ENCODE data around the gene AGPS. TPM values are rescaled to one million over a fixed set of nuclear protein-coding genes. Genes with fewer than 3 reads are reported as not detected.
"Not testable (repeated sequence)": the region's sequence is repeated elsewhere in the genome, so short reads cannot be mapped to it uniquely, and the experiment has no call there.

The AGPS gene
- total RNA-seq, 2 experiments from 2014 or later: 58.7 to 67.3 TPM

DNA sequence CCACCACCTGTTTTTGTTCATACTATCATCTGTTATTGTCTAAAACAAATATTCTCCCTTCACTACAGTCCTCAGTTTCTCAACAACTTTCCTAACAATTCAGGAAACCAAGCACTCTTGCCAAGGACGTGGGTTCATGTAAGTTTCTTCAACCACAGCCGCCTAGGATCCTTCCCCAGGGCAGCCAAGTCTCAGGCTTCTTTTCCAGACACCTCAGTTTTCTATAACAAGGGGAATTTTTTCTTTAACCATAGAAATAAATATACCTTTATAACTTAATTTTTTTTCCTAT, 39.4 kb upstream of the AGPS start:
- CTCF ChIA-PET: no interaction called here
- no peak overlapping the region for H3K27ac Mint-ChIP-seq
- no peaks in the 10 kb centered on the region for H3K9me3 Mint-ChIP-seq (ENCODE audit: low read depth)
- H3K27me3 Mint-ChIP-seq: no peaks in the 10 kb centered on the region
- intact Hi-C loops (cut with DNase I, micrococcal nuclease): no loop called here
- ATAC-seq: no peak
- peaks cover 7% of the 10 kb centered on the region for H3K4me1 Mint-ChIP-seq
- H3K36me3 Mint-ChIP-seq (ENCODE audit: low read depth): no peaks in the 10 kb centered on the region
- H3K4me3 Mint-ChIP-seq: no peak overlapping the region
- no peak for DNase-seq
- POLR2A ChIA-PET: no interaction called here

DNA sequence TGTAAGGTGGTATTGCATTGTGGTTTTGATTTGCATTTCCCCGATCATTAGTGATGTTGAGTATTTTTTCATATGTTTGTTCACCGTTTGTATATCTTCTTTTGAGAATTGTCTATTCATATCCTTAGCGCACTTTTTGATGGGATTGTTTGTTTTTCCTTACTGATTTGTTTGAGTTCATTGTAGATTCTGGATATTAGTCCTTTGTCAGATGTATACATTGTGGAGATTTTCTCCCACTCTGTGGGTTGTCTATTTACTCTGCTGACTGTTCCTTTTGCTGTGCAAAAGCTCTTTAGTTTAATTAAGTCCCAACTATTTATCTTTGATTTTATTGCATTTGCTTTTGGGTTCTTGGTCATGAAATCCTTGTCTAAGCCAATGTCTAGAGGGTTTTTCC, 38.0 kb upstream of the AGPS start:
- ATAC-seq; H3K9me3 Mint-ChIP-seq (ENCODE audit: low read depth); H3K4me1 Mint-ChIP-seq; DNase-seq; H3K36me3 Mint-ChIP-seq (ENCODE audit: low read depth); H3K4me3 Mint-ChIP-seq; POLR2A ChIA-PET; H3K27ac Mint-ChIP-seq; CTCF ChIA-PET; intact Hi-C loops (cut with DNase I, micrococcal nuclease); H3K27me3 Mint-ChIP-seq: not testable (repeated sequence)

DNA sequence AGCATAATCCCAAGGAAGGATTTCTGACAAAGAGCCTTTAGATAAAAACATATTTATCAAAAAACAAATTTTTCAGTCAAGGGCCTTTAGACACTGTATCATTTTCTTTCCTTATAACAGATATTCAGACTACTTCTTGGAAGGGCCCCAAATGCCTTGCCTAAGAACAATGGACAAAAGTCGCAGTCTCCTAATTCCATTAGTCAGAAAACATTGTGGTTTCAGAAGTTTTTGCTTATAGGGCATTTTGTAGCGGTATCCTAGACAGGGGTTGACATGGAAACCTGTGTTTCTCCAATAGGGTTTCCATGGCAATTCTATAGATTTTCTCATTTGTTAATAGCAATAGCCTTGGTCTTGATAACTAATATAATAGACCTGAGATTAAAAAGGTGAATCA, 36.7 kb upstream of the AGPS start:
- DNase-seq (no peak), ATAC-seq (no peak)
- POLR2A ChIA-PET: no interaction called here
- intact Hi-C loops (cut with DNase I, micrococcal nuclease): no loop called here
- Mint-ChIP-seq H3K36me3 (ENCODE audit: low read depth) (no peaks in the 10 kb centered on the region), H3K4me1 (peaks cover 7% of the 10 kb centered on the region), H3K27ac (no peak overlapping the region), H3K4me3 (no peak overlapping the region), H3K9me3 (ENCODE audit: low read depth) (no peaks in the 10 kb centered on the region), H3K27me3 (no peaks in the 10 kb centered on the region)
- CTCF ChIA-PET: interaction anchor here (0.9 kb wide), 1 partner anchor 193 kb away, joined by 3 read pairs; no protein-coding TSS in a partner anchor

DNA sequence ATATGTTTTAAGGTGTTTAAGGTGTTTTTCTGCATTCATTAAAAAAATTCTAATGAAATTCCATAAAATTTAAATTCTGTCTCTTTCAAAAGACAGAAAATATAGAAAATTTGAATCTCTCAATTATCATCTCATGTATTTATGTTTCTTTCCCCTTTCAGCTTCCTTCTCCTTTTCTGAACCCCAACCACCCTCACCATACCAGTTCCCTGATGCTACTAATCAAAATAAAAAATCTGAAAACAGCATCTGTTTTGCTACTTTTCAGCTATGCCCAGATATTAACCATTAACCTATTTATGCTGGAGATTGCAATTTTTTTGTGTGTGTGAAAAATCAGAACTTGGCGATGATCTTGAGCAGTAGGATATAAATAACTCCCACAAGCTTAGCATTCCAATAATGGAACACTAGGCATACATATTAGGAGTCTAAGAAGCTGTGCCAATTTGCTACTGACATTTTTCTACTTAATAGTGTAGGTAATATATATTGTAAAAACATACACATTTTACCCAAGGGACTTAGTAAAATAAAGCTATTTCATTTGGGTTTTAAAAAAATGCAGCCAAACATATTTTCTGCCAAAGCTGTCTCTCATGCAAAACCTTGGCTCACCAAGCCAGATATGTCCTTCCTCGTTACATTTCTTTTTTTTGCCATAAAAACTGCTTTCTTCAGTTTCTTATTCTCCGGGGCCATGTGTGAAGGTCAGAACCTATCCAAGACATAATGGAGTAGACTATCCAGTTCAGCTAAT, 32.6 kb upstream of the AGPS start:
- Mint-ChIP-seq H3K9me3 (ENCODE audit: low read depth) (no peaks in the 10 kb centered on the region), H3K27ac (no peak overlapping the region), H3K4me3 (no peak overlapping the region), H3K27me3 (no peaks in the 10 kb centered on the region), H3K4me1 (no peaks in the 10 kb centered on the region), H3K36me3 (ENCODE audit: low read depth) (no peaks in the 10 kb centered on the region)
- ChIA-PET POLR2A (interaction anchor here (0.7 kb wide), 1 partner anchor 363 kb away, joined by 6 read pairs; no protein-coding TSS in a partner anchor), CTCF (interaction anchor here (0.6 to 1.0 kb wide), 9 partner anchors 24 to 297 kb away, joined by 3 to 5 read pairs (median 3); no protein-coding TSS in a partner anchor)
- DNase-seq (no peak), ATAC-seq (no peak)
- intact Hi-C loops (cut with DNase I, micrococcal nuclease): no loop called here

DNA sequence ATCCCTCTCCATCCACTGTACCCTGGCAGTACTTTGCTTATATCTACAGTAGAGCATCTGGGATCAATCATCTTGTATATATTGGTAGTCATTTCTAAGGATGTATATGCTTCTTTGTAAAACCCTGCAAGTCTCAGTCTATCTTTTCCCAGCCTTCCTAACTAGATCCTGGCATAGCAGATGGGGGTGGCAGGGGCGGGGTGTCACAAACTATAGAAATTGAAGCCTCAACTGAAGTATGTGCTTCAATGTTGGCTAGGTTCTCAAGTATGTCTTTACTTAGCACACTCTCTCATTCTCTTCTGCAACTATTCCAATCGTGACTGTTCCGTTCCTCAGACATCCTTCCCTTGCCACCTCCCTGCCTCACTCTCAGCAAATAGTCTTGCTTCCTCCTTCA, 30.1 kb upstream of the AGPS start:
- no peaks in the 10 kb centered on the region for H3K4me1 Mint-ChIP-seq
- intact Hi-C loops (cut with DNase I, micrococcal nuclease): no loop called here
- DNase-seq: no peak
- H3K4me3 Mint-ChIP-seq: no peak overlapping the region
- H3K36me3 Mint-ChIP-seq (ENCODE audit: low read depth): no peaks in the 10 kb centered on the region
- ChIA-PET POLR2A (no interaction called here), CTCF (no interaction called here)
- no peaks in the 10 kb centered on the region for H3K27me3 Mint-ChIP-seq
- no peak for ATAC-seq
- H3K9me3 Mint-ChIP-seq (ENCODE audit: low read depth): no peaks in the 10 kb centered on the region
- no peak overlapping the region for H3K27ac Mint-ChIP-seq

DNA sequence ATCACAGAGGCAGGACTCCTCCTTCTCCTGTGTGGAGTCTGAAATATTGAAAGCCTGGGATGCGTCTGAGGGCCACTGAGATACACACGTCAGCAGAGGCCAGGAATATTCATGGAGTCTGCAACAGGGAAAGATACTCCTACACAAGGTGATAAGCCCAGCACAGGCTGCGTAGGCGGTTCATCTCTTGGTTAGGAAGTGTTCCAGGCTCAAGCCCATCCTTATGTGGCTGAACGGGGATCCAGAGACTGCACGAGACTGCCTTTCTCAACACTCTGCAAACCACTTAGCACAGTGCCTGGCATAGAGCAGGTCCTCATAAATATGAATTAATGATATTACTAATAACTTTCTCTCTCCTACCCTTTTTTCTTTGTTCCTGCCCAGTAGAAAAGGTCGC, 29.2 kb upstream of the AGPS start:
- intact Hi-C loops (cut with DNase I, micrococcal nuclease): no loop called here
- H3K4me3 Mint-ChIP-seq: no peak overlapping the region
- POLR2A ChIA-PET: no interaction called here
- DNase-seq (no peak), ATAC-seq (no peak)
- no peak overlapping the region for H3K27ac Mint-ChIP-seq
- CTCF ChIA-PET: no interaction called here
- H3K9me3 Mint-ChIP-seq (ENCODE audit: low read depth): peaks cover 5% of the 10 kb centered on the region
- no peaks in the 10 kb centered on the region for H3K36me3 Mint-ChIP-seq (ENCODE audit: low read depth)
- H3K27me3 Mint-ChIP-seq: no peaks in the 10 kb centered on the region
- no peaks in the 10 kb centered on the region for H3K4me1 Mint-ChIP-seq

DNA sequence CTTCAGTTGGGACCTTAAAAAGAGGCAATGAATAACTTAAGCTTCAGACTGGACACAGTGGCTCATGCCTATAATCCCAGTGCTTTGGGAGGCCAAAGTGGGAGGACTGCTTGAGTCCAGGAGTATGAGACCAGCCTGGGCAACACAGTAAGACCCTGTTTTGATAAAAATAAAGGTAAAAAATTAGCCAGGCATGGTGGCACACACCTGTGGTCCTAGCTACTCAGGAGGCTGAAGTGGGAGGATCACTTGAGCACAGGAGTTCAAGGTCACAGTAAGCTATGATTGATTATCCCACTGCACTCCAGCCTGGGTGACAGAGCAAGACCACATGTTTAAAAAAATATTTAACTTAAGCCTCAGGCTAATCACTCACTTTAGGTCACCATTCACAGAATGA, 26.8 kb upstream of the AGPS start:
- DNase-seq; ATAC-seq; H3K27me3 Mint-ChIP-seq; H3K36me3 Mint-ChIP-seq (ENCODE audit: low read depth); H3K27ac Mint-ChIP-seq; intact Hi-C loops (cut with DNase I, micrococcal nuclease); H3K4me3 Mint-ChIP-seq; POLR2A ChIA-PET; H3K4me1 Mint-ChIP-seq: not testable (repeated sequence)
- H3K9me3 Mint-ChIP-seq (ENCODE audit: low read depth): peaks cover 21% of the 10 kb centered on the region
- CTCF ChIA-PET: interaction anchor here (0.6 to 1.5 kb wide), 6 partner anchors 14 to 394 kb away, joined by 3 to 4 read pairs (median 3); partner anchors contain the start of gene AGPS

DNA sequence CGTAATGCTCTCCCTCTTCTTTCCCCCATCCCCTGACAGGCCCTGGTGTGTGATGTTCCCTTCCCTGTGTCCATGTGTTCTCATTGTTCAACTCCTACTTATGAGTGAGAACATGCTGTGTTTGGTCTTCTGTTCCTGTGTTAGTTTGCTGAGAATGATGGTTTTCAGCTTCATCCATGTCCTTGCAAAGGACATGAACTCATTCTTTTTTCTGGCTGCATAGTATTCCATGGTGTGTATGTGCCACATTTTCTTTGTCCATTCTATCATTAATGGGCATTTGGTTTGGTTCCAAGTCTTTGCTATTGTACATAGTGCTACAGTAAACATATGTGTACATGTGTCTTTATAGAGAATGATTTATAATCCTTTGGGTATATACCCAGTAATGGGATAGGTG, 24.6 kb upstream of the AGPS start:
- H3K36me3 Mint-ChIP-seq (ENCODE audit: low read depth); intact Hi-C loops (cut with DNase I, micrococcal nuclease); DNase-seq; CTCF ChIA-PET; ATAC-seq; H3K27ac Mint-ChIP-seq; POLR2A ChIA-PET; H3K4me3 Mint-ChIP-seq; H3K27me3 Mint-ChIP-seq; H3K4me1 Mint-ChIP-seq: not testable (repeated sequence)
- H3K9me3 Mint-ChIP-seq (ENCODE audit: low read depth): peaks cover 39% of the 10 kb centered on the region

DNA sequence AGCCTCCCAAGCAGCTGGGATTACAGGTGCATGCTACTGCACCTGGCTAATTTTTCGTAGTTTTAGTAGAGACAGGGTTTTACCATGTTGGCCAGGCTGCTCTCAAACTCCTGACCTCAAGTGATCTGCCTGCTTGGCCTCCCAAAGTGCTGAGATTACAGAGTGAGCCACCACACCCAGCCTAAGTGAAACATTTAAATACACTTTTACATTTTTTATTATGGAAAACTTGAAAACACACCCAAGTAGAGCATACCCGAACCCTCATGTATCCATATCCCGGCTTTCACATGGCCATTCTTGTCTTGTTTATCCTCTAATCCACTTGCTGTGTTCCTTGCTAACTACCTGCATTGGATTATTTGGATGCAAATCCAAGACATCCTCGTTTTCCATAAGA, 13.2 kb upstream of the AGPS start:
- Mint-ChIP-seq H3K27ac (no peak overlapping the region), H3K36me3 (ENCODE audit: low read depth) (peaks cover 19% of the 10 kb centered on the region), H3K9me3 (ENCODE audit: low read depth) (no peaks in the 10 kb centered on the region), H3K4me1 (no peaks in the 10 kb centered on the region), H3K27me3 (no peaks in the 10 kb centered on the region), H3K4me3 (no peak overlapping the region)
- CTCF ChIA-PET: interaction anchor here (0.6 to 1.4 kb wide), 5 partner anchors 12 to 1305 kb away, joined by 3 to 4 read pairs (median 3); no protein-coding TSS in a partner anchor
- no peak for ATAC-seq
- intact Hi-C loops (cut with DNase I, micrococcal nuclease): no loop called here
- POLR2A ChIA-PET: no interaction called here
- no peak for DNase-seq

DNA sequence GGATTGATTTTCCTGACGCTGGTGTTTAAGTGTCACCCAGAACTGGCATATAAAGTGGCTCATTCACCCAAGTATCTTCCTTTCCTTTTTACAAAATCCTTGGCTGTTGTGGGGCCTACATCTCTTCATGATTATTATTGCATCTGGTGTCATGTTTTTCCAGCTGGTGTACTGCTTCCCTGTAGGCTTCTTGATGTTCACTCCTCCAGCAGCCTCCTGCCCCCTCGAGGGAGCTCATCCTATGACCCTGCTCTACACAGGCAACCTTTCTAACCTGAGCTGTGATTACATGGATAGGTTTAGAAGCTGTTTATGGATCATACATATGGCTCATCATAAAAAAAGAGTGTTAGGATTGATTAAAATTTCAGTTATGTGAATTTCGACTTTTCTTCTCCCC, 12.4 kb upstream of the AGPS start:
- ATAC-seq: no peak
- DNase-seq: no peak

DNA sequence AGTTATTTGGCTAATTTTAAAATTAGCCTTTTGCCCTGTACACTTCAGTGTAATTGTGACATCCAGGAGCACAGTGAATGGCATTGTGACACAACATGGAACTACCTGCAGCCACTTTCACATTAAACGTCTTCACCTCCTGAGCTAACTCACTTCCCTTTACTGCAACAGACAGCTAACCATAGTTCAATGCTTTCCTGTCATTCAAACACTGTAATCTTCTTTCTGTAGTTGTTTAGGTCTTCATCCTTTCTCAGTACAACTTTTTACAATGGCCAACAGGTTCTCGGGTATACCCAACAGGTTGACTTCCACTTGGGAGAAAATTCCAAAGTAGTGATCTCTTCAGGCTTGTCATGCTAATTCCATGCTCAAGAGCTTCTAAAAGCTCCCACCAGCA, 8.6 kb upstream of the AGPS start:
- Mint-ChIP-seq H3K27me3 (no peaks in the 10 kb centered on the region), H3K9me3 (ENCODE audit: low read depth) (no peaks in the 10 kb centered on the region), H3K4me1 (no peaks in the 10 kb centered on the region), H3K27ac (no peak overlapping the region), H3K4me3 (no peak overlapping the region), H3K36me3 (ENCODE audit: low read depth) (peaks cover 16% of the 10 kb centered on the region)
- intact Hi-C loops (cut with DNase I, micrococcal nuclease): no loop called here
- POLR2A ChIA-PET: no interaction called here
- no peak for DNase-seq
- CTCF ChIA-PET: interaction anchor here (1.1 to 1.8 kb wide), 4 partner anchors 33 to 338 kb away, joined by 3 to 5 read pairs (median 4); no protein-coding TSS in a partner anchor
- ATAC-seq: no peak

More for the DNA sequence above, 12.4 kb upstream of the AGPS start:
- Mint-ChIP-seq H3K4me3 (no peak overlapping the region), H3K36me3 (ENCODE audit: low read depth) (peaks cover 19% of the 10 kb centered on the region), H3K9me3 (ENCODE audit: low read depth) (no peaks in the 10 kb centered on the region), H3K27me3 (no peaks in the 10 kb centered on the region), H3K27ac (no peak overlapping the region), H3K4me1 (no peaks in the 10 kb centered on the region)
- intact Hi-C loops (cut with DNase I, micrococcal nuclease): no loop called here
- CTCF ChIA-PET: interaction anchor here (0.6 to 1.3 kb wide), 6 partner anchors 11 to 1304 kb away, joined by 3 to 4 read pairs (median 3); partner anchors contain the start of gene AGPS
- POLR2A ChIA-PET: no interaction called here

DNA sequence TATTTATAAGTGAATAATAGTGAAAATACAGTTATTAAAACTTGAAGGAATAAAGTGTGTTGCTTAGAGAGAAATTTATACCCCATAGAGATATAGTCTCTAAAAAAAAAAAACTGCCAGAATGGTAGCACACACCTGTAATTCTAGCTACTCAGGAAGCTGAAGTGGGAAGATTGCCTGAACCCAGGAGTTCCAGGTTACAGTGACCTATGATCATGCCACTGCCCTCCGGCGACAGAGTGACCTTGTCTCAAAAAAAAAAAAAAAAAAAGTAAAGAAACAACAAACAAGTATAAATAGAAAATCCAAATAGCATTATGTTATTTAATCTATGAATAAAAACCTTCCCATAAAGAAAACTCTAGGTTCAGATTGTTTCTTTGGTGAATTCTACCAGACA, 7.4 kb upstream of the AGPS start:
- no peak overlapping the region for H3K27ac Mint-ChIP-seq
- ATAC-seq: no peak
- DNase-seq: no peak
- H3K9me3 Mint-ChIP-seq (ENCODE audit: low read depth): no peaks in the 10 kb centered on the region
- intact Hi-C loops (cut with DNase I, micrococcal nuclease): no loop called here
- H3K4me1 Mint-ChIP-seq: peaks cover 6% of the 10 kb centered on the region
- peaks cover 19% of the 10 kb centered on the region for H3K36me3 Mint-ChIP-seq (ENCODE audit: low read depth)
- H3K4me3 Mint-ChIP-seq: no peak overlapping the region
- CTCF ChIA-PET: interaction anchor here (1.0 to 1.8 kb wide), 4 partner anchors 25 to 337 kb away, joined by 3 to 5 read pairs (median 4); no protein-coding TSS in a partner anchor
- POLR2A ChIA-PET: no interaction called here
- no peaks in the 10 kb centered on the region for H3K27me3 Mint-ChIP-seq

Measured in activated CD4-positive, alpha-beta T cell treated with anti-CD3 and anti-CD28 coated beads for 36 hours (primary cell).